Testis (tissue), 2 donors: Measurements from ENCODE around the gene CAB39.

Experiments used
- POLR2A ChIP-seq: fragments of 450-650 bp; IDR thresholded peaks from one replicate; pipeline ENCODE4 v1.6.1; 2017; ENCODE audit warnings: antibody characterized with exemption, mild to moderate bottlenecking, moderate library complexity
- TF ChIP-seq, protein P1 (sequence below), 3 experiments: fragments of 450-650 bp in 2 of 3; fragments of 200-600 bp in 1 of 3; sonication (generic) in 1 of 3; IDR thresholded peaks; one replicate each; pipeline ENCODE4 v1.5.1; 2016 to 2019; ENCODE audit warnings: antibody characterized with exemption in 3 of 3, mild to moderate bottlenecking in 2 of 3, moderate library complexity in 1 of 3

DNA sequence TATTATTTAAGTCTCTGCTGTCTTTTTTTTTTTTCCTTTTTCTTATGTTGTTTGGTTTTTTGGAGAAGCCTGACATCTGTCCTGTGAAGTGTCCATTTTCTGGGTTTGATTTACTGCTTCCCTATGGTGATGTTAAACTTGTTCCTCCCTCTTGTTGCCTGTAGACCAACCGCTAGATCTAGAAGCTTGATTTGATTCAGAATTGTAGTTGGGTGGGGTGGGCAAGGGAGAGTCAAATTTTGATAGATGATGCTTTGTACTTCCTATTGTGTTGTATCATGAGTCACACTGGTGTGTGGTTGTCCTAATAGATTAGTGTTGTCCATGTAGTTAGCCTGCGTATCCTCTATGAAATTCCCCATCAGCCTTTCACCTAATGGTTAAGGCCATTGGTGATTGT lies 35.4 kb downstream of the CAB39 start:
- TF ChIP-seq, protein P1, sequence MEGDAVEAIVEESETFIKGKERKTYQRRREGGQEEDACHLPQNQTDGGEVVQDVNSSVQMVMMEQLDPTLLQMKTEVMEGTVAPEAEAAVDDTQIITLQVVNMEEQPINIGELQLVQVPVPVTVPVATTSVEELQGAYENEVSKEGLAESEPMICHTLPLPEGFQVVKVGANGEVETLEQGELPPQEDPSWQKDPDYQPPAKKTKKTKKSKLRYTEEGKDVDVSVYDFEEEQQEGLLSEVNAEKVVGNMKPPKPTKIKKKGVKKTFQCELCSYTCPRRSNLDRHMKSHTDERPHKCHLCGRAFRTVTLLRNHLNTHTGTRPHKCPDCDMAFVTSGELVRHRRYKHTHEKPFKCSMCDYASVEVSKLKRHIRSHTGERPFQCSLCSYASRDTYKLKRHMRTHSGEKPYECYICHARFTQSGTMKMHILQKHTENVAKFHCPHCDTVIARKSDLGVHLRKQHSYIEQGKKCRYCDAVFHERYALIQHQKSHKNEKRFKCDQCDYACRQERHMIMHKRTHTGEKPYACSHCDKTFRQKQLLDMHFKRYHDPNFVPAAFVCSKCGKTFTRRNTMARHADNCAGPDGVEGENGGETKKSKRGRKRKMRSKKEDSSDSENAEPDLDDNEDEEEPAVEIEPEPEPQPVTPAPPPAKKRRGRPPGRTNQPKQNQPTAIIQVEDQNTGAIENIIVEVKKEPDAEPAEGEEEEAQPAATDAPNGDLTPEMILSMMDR (IDR thresholded peaks at IDR 0.05) = no peak
- no peak for TF ChIP-seq POLR2A
